AG04449 (cell line): ENCODE data around the gene KYAT1.

Experiments used
- CTCF ChIA-PET: fragments of 350-600 bp; formaldehyde crosslinking; extraction: SDS; loops from one replicate; lab custom pipeline; 2021; ENCODE audit warnings: antibody characterized with exemption; lab: Yijun Ruan, JAX
- POLR2A ChIA-PET: fragments of 400-600, 350-600 bp; formaldehyde crosslinking; extraction: SDS; loops from one replicate; lab custom pipeline; 2020; ENCODE audit warnings: antibody characterized with exemption, inconsistent platforms; lab: Yijun Ruan, JAX
- DNase-seq: peaks from one replicate; pipeline ENCODE4 v3.0.0-alpha.2; 2010; ENCODE audit warnings: low read depth, low spot score
- H3K4me3 ChIP-seq: 2 replicates; pipeline ENCODE4 v1.5.1; 2011; ENCODE audit warnings: low read depth, mild to moderate bottlenecking, control low read depth, low read length
- TF ChIP-seq, protein P1 (sequence below): IDR thresholded peaks from one replicate; pipeline ENCODE4 v1.5.1; 2011; ENCODE audit warnings: mild to moderate bottlenecking, moderate library complexity, low read length, control low read depth, inconsistent platforms; ENCODE audit not compliant: insufficient read depth; ENCODE audit errors: missing control alignments

Gene KYAT1

DNA sequence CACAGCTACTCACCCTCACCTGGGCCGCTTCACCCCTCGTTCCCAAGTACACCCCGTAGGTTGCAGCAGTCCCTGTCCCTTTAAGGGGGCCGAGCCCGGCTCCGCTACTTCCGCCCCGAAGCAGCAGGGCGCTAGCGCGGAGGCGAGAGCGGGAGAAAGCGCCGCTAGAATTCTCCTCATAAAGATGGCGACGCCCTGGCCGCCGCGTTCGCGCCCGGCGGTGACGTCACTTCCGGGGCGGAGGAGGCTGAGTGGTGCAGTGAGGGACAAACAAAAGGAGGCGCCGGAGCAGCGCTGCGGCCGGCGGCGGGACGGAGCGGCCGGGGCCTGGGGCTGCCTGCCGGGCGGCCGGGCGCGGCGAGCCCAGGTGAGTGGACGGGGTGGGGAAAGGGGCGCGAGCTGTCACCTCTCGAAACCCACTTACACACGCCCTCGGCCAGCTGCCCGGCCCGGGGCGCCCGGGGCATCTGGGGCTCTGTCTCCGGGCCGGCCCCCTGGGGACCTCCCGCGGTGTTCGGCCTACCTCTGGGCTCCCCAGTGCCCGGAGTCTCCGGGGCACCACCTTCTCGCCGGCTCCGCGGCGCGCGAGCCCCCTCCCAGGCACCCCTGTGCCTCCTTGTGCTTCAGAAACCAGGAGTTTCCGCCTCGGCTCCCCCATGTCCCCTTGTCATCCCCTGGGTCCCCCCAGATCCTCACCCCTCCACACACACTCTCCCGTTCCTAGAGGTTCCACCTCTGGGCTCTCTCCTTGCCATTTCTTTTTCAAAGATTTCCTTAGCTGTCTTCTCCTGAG lies at the start of gene KYAT1, which contains the start of gene LRRC8A:
Gene KYAT1 (minus strand): TSS at position 67 of the 793 bp plus-strand sequence. CDS start 36,545 bp downstream, outside the sequence.
Gene LRRC8A (plus strand): TSS at position 250 of the 793 bp plus-strand sequence. CDS start 25,032 bp downstream, outside the sequence.
- DNase-seq = peak; percentile 45
- TF ChIP-seq, protein P1, sequence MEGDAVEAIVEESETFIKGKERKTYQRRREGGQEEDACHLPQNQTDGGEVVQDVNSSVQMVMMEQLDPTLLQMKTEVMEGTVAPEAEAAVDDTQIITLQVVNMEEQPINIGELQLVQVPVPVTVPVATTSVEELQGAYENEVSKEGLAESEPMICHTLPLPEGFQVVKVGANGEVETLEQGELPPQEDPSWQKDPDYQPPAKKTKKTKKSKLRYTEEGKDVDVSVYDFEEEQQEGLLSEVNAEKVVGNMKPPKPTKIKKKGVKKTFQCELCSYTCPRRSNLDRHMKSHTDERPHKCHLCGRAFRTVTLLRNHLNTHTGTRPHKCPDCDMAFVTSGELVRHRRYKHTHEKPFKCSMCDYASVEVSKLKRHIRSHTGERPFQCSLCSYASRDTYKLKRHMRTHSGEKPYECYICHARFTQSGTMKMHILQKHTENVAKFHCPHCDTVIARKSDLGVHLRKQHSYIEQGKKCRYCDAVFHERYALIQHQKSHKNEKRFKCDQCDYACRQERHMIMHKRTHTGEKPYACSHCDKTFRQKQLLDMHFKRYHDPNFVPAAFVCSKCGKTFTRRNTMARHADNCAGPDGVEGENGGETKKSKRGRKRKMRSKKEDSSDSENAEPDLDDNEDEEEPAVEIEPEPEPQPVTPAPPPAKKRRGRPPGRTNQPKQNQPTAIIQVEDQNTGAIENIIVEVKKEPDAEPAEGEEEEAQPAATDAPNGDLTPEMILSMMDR = no peak
- H3K4me3 ChIP-seq = peak within 1 kb of the TSS; percentile 96
- CTCF ChIA-PET = interaction anchor here (0.6 to 12.9 kb wide), 5 partner anchors 19 to 179 kb away, joined by 3 to 125 read pairs (median 5); partner anchors contain the start of gene ENDOG
- POLR2A ChIA-PET = interaction anchor here (1.0 to 1.3 kb wide), 2 partner anchors 20 to 66 kb away, joined by 3 to 4 read pairs; no protein-coding TSS in a partner anchor

DNA sequence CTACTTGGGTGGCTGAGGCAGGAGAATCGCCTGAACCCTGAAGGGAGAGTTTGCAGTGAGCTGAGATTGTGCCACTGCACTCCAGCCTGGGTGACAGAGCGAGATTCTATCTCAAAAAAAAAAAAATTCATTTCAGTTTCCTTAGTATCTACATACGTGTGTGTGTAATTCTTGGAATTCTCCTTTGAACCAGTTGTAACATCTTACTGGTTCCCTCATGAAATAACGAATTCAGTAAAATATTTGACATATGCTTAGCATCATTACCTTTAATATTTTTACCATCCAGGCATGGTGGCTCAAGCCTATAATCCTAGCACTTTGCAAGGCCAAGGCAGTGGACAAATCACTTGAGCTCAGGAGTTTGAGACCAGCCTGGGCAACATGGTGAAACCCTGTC lies 47.8 kb upstream of the KYAT1 start:
- TF ChIP-seq, protein P1 = no peak
- H3K4me3 ChIP-seq = no peak overlapping the region
- POLR2A ChIA-PET = interaction anchor here (0.9 kb wide), 1 partner anchor 49 kb away, joined by 3 read pairs; no protein-coding TSS in a partner anchor
- CTCF ChIA-PET = interaction anchor here (0.8 to 11.2 kb wide), 15 partner anchors 7 to 275 kb away, joined by 3 to 294 read pairs (median 16); partner anchors contain the start of genes DOLK, ENDOG, NUP188 and SH3GLB2
- DNase-seq = no peak

DNA sequence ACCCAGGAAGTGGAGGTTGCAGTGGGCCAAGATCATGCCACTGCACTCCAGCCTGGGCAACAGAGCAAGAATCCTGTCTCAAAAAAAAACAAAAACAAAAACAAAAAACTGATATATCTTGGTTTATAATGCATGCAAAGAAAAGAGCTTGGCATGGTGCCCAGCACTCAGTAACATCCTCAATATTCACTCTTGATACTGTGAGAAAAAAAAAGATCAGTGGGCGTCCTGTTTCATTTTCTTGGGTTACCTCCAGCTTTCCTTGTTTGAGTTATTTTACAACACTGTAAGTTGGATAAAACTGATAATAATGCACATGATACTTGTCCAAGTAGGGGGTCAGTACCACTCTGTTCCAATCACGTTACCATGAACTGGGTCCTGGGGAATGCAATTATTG lies 46.9 kb upstream of the KYAT1 start:
- ChIA-PET POLR2A (interaction anchor here (0.9 kb wide), 1 partner anchor 48 kb away, joined by 3 read pairs; no protein-coding TSS in a partner anchor), CTCF (interaction anchor here (0.7 to 11.2 kb wide), 43 partner anchors 8 to 295 kb away, joined by 3 to 294 read pairs (median 5); partner anchors contain the start of genes DOLK, ENDOG, NUP188 and SH3GLB2)
- TF ChIP-seq, protein P1 = no peak
- DNase-seq = no peak
- no peak overlapping the region for H3K4me3 ChIP-seq

DNA sequence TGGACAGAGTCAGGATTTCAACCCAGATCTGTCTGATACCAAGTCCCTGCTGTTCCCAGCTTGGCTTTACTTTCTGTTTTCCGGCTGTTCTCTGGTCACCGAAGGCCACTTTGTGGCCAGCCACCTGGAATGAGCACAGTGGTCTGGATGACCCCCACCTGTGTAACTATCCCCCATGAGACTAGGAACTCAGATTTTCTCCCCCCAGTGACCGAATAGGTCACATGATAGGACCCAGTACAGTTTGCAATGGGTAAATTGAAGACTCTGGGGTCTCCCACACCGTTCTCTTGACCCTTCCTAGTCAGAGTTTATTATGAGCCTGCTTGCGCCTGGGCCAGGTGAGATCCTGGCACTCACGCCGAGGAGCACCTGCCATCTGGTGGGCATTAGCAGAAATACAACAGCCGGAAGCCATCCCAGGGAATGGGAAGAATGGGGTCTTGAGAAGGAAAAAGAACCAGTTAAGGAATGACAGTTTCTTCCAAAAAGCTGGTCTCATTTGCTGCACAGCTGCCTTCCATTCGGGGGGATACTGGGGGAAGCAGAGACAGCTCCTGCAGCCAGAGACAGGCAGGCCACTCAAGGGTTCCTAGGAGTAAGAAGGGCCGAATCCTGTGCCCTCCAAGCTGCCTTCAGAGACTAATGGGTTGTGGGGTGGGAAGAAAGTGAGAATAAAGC lies 46.1 kb upstream of the KYAT1 start:
- TF ChIP-seq, protein P1 = peak; percentile 83
- no peak for DNase-seq
- H3K4me3 ChIP-seq = no peak overlapping the region
- ChIA-PET CTCF (interaction anchor here (0.7 to 11.2 kb wide), 46 partner anchors 8 to 295 kb away, joined by 3 to 294 read pairs (median 5); partner anchors contain the start of genes DOLK, ENDOG, NUP188 and SH3GLB2), POLR2A (no interaction called here)

DNA sequence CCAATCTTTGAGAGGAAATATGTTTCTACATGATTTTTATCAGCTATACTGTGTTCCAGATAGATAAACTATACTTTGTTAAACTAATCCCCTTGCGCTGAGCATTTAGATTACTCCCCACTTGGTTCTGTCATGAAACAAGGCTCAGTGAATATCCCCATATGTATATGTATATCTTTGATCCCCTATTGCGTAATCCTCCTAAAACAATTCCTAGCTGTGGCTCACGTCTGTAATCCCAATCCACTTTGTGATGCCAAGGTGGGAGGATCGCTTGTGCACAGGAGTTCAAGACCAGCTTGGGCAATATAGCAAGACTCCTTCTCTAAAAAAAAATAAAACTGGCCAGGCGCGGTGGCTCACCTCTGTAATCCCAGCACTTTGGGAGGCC lies 41.7 kb upstream of the KYAT1 start:
- POLR2A ChIA-PET = no interaction called here
- TF ChIP-seq, protein P1 = no peak
- no peak overlapping the region for H3K4me3 ChIP-seq
- CTCF ChIA-PET = interaction anchor here (1.3 to 11.2 kb wide), 3 partner anchors 8 to 71 kb away, joined by 4 to 294 read pairs (median 42); no protein-coding TSS in a partner anchor
- no peak for DNase-seq
